Pancreas (tissue), 10 donors: ENCODE measurements around the gene PCDHAC2. TPM values are rescaled to one million over a fixed set of nuclear protein-coding genes. Genes with fewer than 3 reads are reported as not detected.

Source experiments
- ATAC-seq, 4 donors: fragments of 200-7000 bp; cut with Tn5 transposase; one replicate each; pipeline versions ENCODE4 v1.8.0 to v1.9.1; 2020; ENCODE audit warnings: mild to moderate bottlenecking in 4 of 4, moderate library complexity in 4 of 4
- DNase-seq, 6 donors: peaks; one replicate each; pipeline ENCODE4 v3.0.0-alpha.2; 2020
- FAIRE-seq: peaks from 2 replicates; lab custom pipeline; 2012; peaks lifted over from hg19 to GRCh38; lab: Jason Lieb, UNC
- H3K27ac ChIP-seq, 4 donors: fragments of 200-600 bp; sonication (generic); 1 replicate in 3 of 4; 2 replicates in 1 of 4; pipeline versions ENCODE4 v1.5.0 to v1.8.0; 2020
- H3K27me3 ChIP-seq, 4 donors: fragments of 200-600 bp; one replicate each; pipeline ENCODE4 v1.8.0; 2021
- H3K36me3 ChIP-seq, 3 donors: fragments of 200-600 bp; sonication (generic) in 1 of 3; one replicate each; pipeline versions ENCODE4 v1.5.0 to v1.8.0; 2020 to 2021
- H3K4me1 ChIP-seq, 3 donors: fragments of 200-600 bp; one replicate each; pipeline ENCODE4 v1.8.0; 2021
- H3K4me3 ChIP-seq, 4 donors: fragments of 200-600 bp; sonication (generic) in 2 of 4; one replicate each; pipeline versions ENCODE4 v1.5.0 to v1.8.0; 2020 to 2021
- H3K9me3 ChIP-seq, 4 donors: fragments of 200-600 bp; one replicate each; pipeline ENCODE4 v1.8.0; 2021
- WGBS, 2 donors: extraction: QIAGEN DNeasy Blood & Tissue Kit; methylation state at CpG; one replicate each; pipeline ENCODE4 v1.1.7; 2013; 5-methylcytosine and 5-hydroxymethylcytosine counted together
- intact Hi-C, 3 donors: fragments of 100-400 bp; cut with DNase I; formaldehyde crosslinking; loops; one replicate each; pipeline versions ENCODE4 v1.11.1 to v1.14.2; 2022
- polyA plus RNA-seq, 2 donors: library from polyadenylated mRNA; stranded (reverse); fragments of 200-250 nt; gene quantifications; one replicate each; pipeline ENCODE4 v1.2.3, GENCODE V29; 2013
- total RNA-seq, 6 donors: library from RNA; stranded (reverse); fragmentation: NEBNext Ultra II Directional in 4 of 6; extraction: Animal tissue kit (Norgen Biotek cat#: 25700) in 4 of 6; gene quantifications; one replicate each; pipeline versions ENCODE4 v1.2.1 to v1.2.4, GENCODE V29; 2021 to 2023
- TF ChIP-seq, protein P1 (sequence below), 4 donors: fragments of 200-600 bp; sonication (generic) in 3 of 4; IDR thresholded peaks; one replicate each; pipeline versions ENCODE4 v1.5.0 to v1.8.0; 2021; ENCODE audit warnings: antibody characterized with exemption in 4 of 4
- donor health status: healthy with polysubstance abuse.
- donor health status: DM: no; HTN: no; CAD: no; lungs with moderate emphysema.
- donor health status: DM: no; HTN: no; CAD: no.
- donor health status: control.
- donor health status: control.
- donor health status: Bipolar disorder and iron deficiency.
- donor health status: DM: yes; HTN: yes; CAD: no.
- donor health status: DM: no; HTN: no; CAD: no.
- donor health status: DM: no; HTN: no; CAD: no.
- donor health status: DM: yes; HTN: yes; CAD: no.

Gene PCDHAC2
- total and polyA plus RNA-seq, 8 donors, result 0.08 to 1.1 (median 0.68) TPM

DNA sequence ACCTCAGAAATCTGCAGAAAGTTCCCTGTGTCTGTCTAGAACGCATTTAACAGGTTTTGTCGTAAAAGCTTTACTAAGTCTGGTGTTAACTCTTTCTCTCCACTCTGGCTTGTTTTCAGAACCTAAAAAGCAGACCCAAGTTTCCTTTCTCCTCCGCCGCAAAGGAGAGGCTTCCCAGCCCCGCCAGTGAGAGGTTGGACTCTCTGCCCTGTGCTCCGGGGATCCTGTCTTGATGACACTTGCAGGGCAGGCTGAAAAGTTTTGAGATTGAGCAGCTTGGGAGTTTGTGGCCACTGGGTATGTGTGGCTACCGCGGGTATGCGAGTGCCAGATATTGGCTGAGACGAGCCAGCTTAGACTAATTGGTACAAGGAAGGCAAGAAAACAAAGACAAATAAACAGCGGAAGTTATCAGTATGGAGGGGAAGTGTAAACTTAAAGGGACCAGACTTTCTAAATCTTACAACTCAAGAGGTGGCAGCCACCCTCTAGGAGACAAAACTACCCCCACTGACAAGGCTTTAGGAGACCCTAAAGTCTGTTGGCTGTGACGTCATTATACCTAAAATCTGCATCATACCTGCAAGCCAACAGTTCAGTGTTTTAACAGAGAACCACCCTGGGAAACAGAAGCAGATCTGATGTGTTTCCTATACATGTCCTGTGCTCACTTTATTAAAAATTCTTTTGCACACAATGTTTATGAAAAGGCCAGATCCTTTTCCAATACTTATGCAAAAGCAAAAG, 43.9 kb downstream of the PCDHAC2 start:
- intact Hi-C loops, result no loop called here
- Histone ChIP-seq H3K27ac (no peak overlapping the region), H3K9me3 (no peaks in the 10 kb centered on the region), H3K4me1 (no peaks in the 10 kb centered on the region), H3K36me3 (no peaks in the 10 kb centered on the region), H3K27me3 (no peaks in the 10 kb centered on the region), H3K4me3 (no peak overlapping the region)
- TF ChIP-seq, protein P1, sequence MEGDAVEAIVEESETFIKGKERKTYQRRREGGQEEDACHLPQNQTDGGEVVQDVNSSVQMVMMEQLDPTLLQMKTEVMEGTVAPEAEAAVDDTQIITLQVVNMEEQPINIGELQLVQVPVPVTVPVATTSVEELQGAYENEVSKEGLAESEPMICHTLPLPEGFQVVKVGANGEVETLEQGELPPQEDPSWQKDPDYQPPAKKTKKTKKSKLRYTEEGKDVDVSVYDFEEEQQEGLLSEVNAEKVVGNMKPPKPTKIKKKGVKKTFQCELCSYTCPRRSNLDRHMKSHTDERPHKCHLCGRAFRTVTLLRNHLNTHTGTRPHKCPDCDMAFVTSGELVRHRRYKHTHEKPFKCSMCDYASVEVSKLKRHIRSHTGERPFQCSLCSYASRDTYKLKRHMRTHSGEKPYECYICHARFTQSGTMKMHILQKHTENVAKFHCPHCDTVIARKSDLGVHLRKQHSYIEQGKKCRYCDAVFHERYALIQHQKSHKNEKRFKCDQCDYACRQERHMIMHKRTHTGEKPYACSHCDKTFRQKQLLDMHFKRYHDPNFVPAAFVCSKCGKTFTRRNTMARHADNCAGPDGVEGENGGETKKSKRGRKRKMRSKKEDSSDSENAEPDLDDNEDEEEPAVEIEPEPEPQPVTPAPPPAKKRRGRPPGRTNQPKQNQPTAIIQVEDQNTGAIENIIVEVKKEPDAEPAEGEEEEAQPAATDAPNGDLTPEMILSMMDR (IDR thresholded peaks at IDR 0.05), result no peak
- ATAC-seq, result no peak
- FAIRE-seq, result no peak
- 51 to 56% methylated on average over 12 of the region's 12 CpGs for WGBS, 2 donors
- DNase-seq, result no peak

- ATAC-seq, result no peak
- TF ChIP-seq, protein P1 (IDR thresholded peaks at IDR 0.05), result no peak
- DNase-seq, result no peak
- no peaks in the 10 kb centered on the region for H3K4me1 ChIP-seq
- FAIRE-seq, result no peak
- H3K27me3 ChIP-seq, result no peaks in the 10 kb centered on the region
- H3K36me3 ChIP-seq, result no peaks in the 10 kb centered on the region
- no peak overlapping the region for H3K27ac ChIP-seq
- intact Hi-C loops, result no loop called here
- no peaks in the 10 kb centered on the region for H3K9me3 ChIP-seq
- H3K4me3 ChIP-seq, result no peak overlapping the region
These were observed 51.7 kb downstream of the PCDHAC2 start for GRCh38 chr5:141017943-141018342.

Other genes starting within 250 kb of the PCDHAC2 start
- gene PCDHA1, start 180.3 kb upstream of the PCDHAC2 start, total RNA-seq, result under 1 TPM in 4 of 6 donors, not detected in 2; 0.03 to 0.13 (median 0.09) TPM
- under 1 TPM; 0.04 to 0.47 TPM for gene PCDHA1, start 180.3 kb upstream of the PCDHAC2 start, polyA plus RNA-seq
- gene PCDHA2, start 171.6 kb upstream of the PCDHAC2 start, total RNA-seq, result under 1 TPM in 5 of 6 donors, not detected in 1; 0.08 to 0.31 (median 0.12) TPM
- under 1 TPM; 0.19 to 0.40 TPM for gene PCDHA2, start 171.6 kb upstream of the PCDHAC2 start, polyA plus RNA-seq
- under 1 TPM; 0.24 to 0.79 (median 0.50) TPM for gene PCDHA3, start 165.4 kb upstream of the PCDHAC2 start, total RNA-seq
- gene PCDHA3, start 165.4 kb upstream of the PCDHAC2 start, polyA plus RNA-seq, result 1 to 10 TPM in 1 of 2 donors, under 1 TPM in 1; 0.27 to 1.2 TPM
- 1 to 10 TPM in 4 of 6 donors, under 1 TPM in 2; 0.74 to 3.1 (median 1.5) TPM for gene PCDHA4, start 159.4 kb upstream of the PCDHAC2 start, total RNA-seq
- gene PCDHA4, start 159.4 kb upstream of the PCDHAC2 start, polyA plus RNA-seq, result under 1 TPM; 0.53 to 0.70 TPM
- gene PCDHA5, start 144.9 kb upstream of the PCDHAC2 start, total RNA-seq, result under 1 TPM; 0.24 to 0.92 (median 0.48) TPM
- gene PCDHA5, start 144.9 kb upstream of the PCDHAC2 start, polyA plus RNA-seq, result under 1 TPM; 0.80 to 0.96 TPM
- 1 to 10 TPM in 4 of 6 donors, under 1 TPM in 2; 0.31 to 1.7 (median 1.1) TPM for gene PCDHA6, start 138.5 kb upstream of the PCDHAC2 start, total RNA-seq
- gene PCDHA6, start 138.5 kb upstream of the PCDHAC2 start, polyA plus RNA-seq, result 1 to 10 TPM in 1 of 2 donors, under 1 TPM in 1; 0.42 to 1.6 TPM
- gene PCDHA7, start 132.2 kb upstream of the PCDHAC2 start, total RNA-seq, result under 1 TPM; 0.19 to 0.84 (median 0.44) TPM
- under 1 TPM; 0.49 to 0.96 TPM for gene PCDHA7, start 132.2 kb upstream of the PCDHAC2 start, polyA plus RNA-seq
- under 1 TPM; 0.08 to 0.76 (median 0.41) TPM for gene PCDHA8, start 125.3 kb upstream of the PCDHAC2 start, total RNA-seq
- gene PCDHA8, start 125.3 kb upstream of the PCDHAC2 start, polyA plus RNA-seq, result under 1 TPM; 0.30 to 0.40 TPM
- under 1 TPM; 0.12 to 0.55 (median 0.23) TPM for gene PCDHA9, start 118.1 kb upstream of the PCDHAC2 start, total RNA-seq
- gene PCDHA9, start 118.1 kb upstream of the PCDHAC2 start, polyA plus RNA-seq, result under 1 TPM in 1 of 2 donors, not detected in 1; 0.19 TPM
- gene PCDHA10, start 110.6 kb upstream of the PCDHAC2 start, total RNA-seq, result 1 to 10 TPM; 1.4 to 6.7 (median 3.1) TPM
- under 1 TPM; 0.16 to 0.34 TPM for gene PCDHA10, start 110.6 kb upstream of the PCDHAC2 start, polyA plus RNA-seq
- gene PCDHA11, start 97.5 kb upstream of the PCDHAC2 start, total RNA-seq, result 1 to 10 TPM in 4 of 6 donors, under 1 TPM in 2; 0.78 to 1.6 (median 1.2) TPM
- gene PCDHA11, start 97.5 kb upstream of the PCDHAC2 start, polyA plus RNA-seq, result under 1 TPM; 0.34 to 0.35 TPM
- gene PCDHA12, start 91.2 kb upstream of the PCDHAC2 start, total RNA-seq, result 1 to 10 TPM in 4 of 6 donors, under 1 TPM in 2; 0.75 to 1.5 (median 1.3) TPM
- under 1 TPM; 0.42 to 0.54 TPM for gene PCDHA12, start 91.2 kb upstream of the PCDHAC2 start, polyA plus RNA-seq
- gene PCDHA13, start 84.4 kb upstream of the PCDHAC2 start, total RNA-seq, result 1 to 10 TPM in 3 of 6 donors, under 1 TPM in 3; 0.63 to 2.0 (median 1.2) TPM
- under 1 TPM; 0.27 to 0.35 TPM for gene PCDHA13, start 84.4 kb upstream of the PCDHAC2 start, polyA plus RNA-seq
- gene PCDHAC1, start 40.2 kb upstream of the PCDHAC2 start, total RNA-seq, result 1 to 10 TPM in 5 of 6 donors, under 1 TPM in 1; 0.98 to 2.0 (median 1.6) TPM
- under 1 TPM; 0.34 to 0.80 TPM for gene PCDHAC1, start 40.2 kb upstream of the PCDHAC2 start, polyA plus RNA-seq
- gene PCDHB1, start 84.9 kb downstream of the PCDHAC2 start, total RNA-seq, result under 1 TPM; 0.09 to 0.35 (median 0.14) TPM
- under 1 TPM; 0.02 to 0.08 TPM for gene PCDHB1, start 84.9 kb downstream of the PCDHAC2 start, polyA plus RNA-seq
- gene PCDHB2, start 128.1 kb downstream of the PCDHAC2 start, total RNA-seq, result 1 to 10 TPM in 2 of 6 donors, under 1 TPM in 4; 0.56 to 2.2 (median 0.62) TPM
- gene PCDHB2, start 128.1 kb downstream of the PCDHAC2 start, polyA plus RNA-seq, result under 1 TPM; 0.23 to 0.70 TPM
- 1 to 10 TPM in 3 of 6 donors, under 1 TPM in 3; 0.41 to 2.2 (median 1.0) TPM for gene PCDHB3, start 134.0 kb downstream of the PCDHAC2 start, total RNA-seq
- 1 to 10 TPM in 1 of 2 donors, under 1 TPM in 1; 0.42 to 1.4 TPM for gene PCDHB3, start 134.0 kb downstream of the PCDHAC2 start, polyA plus RNA-seq
- 1 to 10 TPM; 3.3 to 7.2 (median 4.5) TPM for gene PCDHB4, start 155.3 kb downstream of the PCDHAC2 start, total RNA-seq
- gene PCDHB4, start 155.3 kb downstream of the PCDHAC2 start, polyA plus RNA-seq, result 1 to 10 TPM; 1.2 to 5.1 TPM
- gene PCDHB5, start 168.7 kb downstream of the PCDHAC2 start, total RNA-seq, result 1 to 10 TPM; 2.4 to 6.7 (median 4.6) TPM
- gene PCDHB5, start 168.7 kb downstream of the PCDHAC2 start, polyA plus RNA-seq, result 1 to 10 TPM; 2.3 to 3.6 TPM
- gene PCDHB6, start 183.6 kb downstream of the PCDHAC2 start, total RNA-seq, result under 1 TPM; 0.31 to 0.55 (median 0.45) TPM
- gene PCDHB6, start 183.6 kb downstream of the PCDHAC2 start, polyA plus RNA-seq, result under 1 TPM; 0.46 to 0.52 TPM
- under 1 TPM; 0.23 to 0.70 (median 0.45) TPM for gene PCDHB7, start 206.2 kb downstream of the PCDHAC2 start, total RNA-seq
- under 1 TPM; 0.15 to 0.49 TPM for gene PCDHB7, start 206.2 kb downstream of the PCDHAC2 start, polyA plus RNA-seq
- 1 to 10 TPM in 5 of 6 donors, under 1 TPM in 1; 0.43 to 2.9 (median 2.4) TPM for gene PCDHB8, start 211.3 kb downstream of the PCDHAC2 start, total RNA-seq
- under 1 TPM; 0.46 to 0.49 TPM for gene PCDHB8, start 211.3 kb downstream of the PCDHAC2 start, polyA plus RNA-seq
- 1 to 10 TPM in 5 of 6 donors, under 1 TPM in 1; 0.98 to 2.5 (median 1.8) TPM for gene PCDHB16, start 215.9 kb downstream of the PCDHAC2 start, total RNA-seq
- 1 to 10 TPM in 1 of 2 donors, under 1 TPM in 1; 0.87 to 1.5 TPM for gene PCDHB16, start 215.9 kb downstream of the PCDHAC2 start, polyA plus RNA-seq
- 1 to 10 TPM in 1 of 6 donors, under 1 TPM in 5; 0.35 to 1.1 (median 0.51) TPM for gene PCDHB9, start 220.7 kb downstream of the PCDHAC2 start, total RNA-seq
- gene PCDHB9, start 220.7 kb downstream of the PCDHAC2 start, polyA plus RNA-seq, result 1 to 10 TPM in 1 of 2 donors, under 1 TPM in 1; 0.76 to 1.2 TPM
- gene PCDHB10, start 225.9 kb downstream of the PCDHAC2 start, total RNA-seq, result 1 to 10 TPM in 1 of 6 donors, under 1 TPM in 5; 0.49 to 1.5 (median 0.63) TPM
- 1 to 10 TPM in 1 of 2 donors, under 1 TPM in 1; 0.30 to 1.4 TPM for gene PCDHB10, start 225.9 kb downstream of the PCDHAC2 start, polyA plus RNA-seq
- 1 to 10 TPM; 2.1 to 9.0 (median 4.9) TPM for gene PCDHB11, start 233.2 kb downstream of the PCDHAC2 start, total RNA-seq
- 1 to 10 TPM in 1 of 2 donors, under 1 TPM in 1; 0.72 to 2.3 TPM for gene PCDHB11, start 233.2 kb downstream of the PCDHAC2 start, polyA plus RNA-seq
- gene PCDHB12, start 242.2 kb downstream of the PCDHAC2 start, total RNA-seq, result 1 to 10 TPM; 1.3 to 2.5 (median 1.5) TPM
- gene PCDHB12, start 242.2 kb downstream of the PCDHAC2 start, polyA plus RNA-seq, result 1 to 10 TPM in 1 of 2 donors, under 1 TPM in 1; 0.46 to 1.3 TPM
- gene PCDHB13, start 247.4 kb downstream of the PCDHAC2 start, total RNA-seq, result 1 to 10 TPM; 2.4 to 3.3 (median 3.0) TPM
- 1 to 10 TPM; 1.2 to 1.9 TPM for gene PCDHB13, start 247.4 kb downstream of the PCDHAC2 start, polyA plus RNA-seq